ENCODE results near the gene OR2M2.

Gene OR2M2

DNA sequence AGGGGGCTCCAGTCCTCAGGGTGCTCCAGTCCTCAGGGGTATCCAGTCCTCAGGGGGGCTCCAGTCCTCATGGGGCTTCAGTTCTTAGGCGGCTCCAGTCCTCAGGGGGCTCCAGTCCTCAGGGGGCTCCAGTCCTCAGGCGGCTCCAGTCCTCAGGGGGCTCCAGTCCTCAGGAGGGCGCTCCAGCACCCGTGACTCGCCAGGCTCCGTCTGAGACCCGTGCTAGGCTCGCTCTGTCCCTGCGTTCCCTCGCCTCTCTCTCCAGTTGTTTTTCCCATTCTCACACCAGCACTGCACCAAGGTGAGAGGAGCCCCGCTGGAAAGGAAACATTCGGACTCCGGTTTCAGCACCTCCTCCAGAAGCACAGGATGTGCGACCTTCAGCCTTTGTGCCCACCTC is 9.4 kb upstream of the OR2M2 start:
- no peaks in the 10 kb centered on the region for H3K36me3 ChIP-seq (ENCODE audit: insufficient read depth, low read length)
- no peak overlapping the region for H3K27ac ChIP-seq (ENCODE audit: low read depth, low read length)
- H3K27me3 ChIP-seq (ENCODE audit: insufficient read depth, low read length): no peaks in the 10 kb centered on the region
- H2AFZ ChIP-seq (ENCODE audit: low read length, unreplicated experiment): no peak overlapping the region
- no peaks in the 10 kb centered on the region for H3K79me2 ChIP-seq (ENCODE audit: control insufficient read depth, insufficient read depth, low read length, unreplicated experiment)
- no peak overlapping the region for H3K4me3 ChIP-seq (ENCODE audit: low read depth, low read length)
- H3K4me1 ChIP-seq (ENCODE audit: control insufficient read depth, insufficient read depth, low read length, unreplicated experiment): no peaks in the 10 kb centered on the region

DNA sequence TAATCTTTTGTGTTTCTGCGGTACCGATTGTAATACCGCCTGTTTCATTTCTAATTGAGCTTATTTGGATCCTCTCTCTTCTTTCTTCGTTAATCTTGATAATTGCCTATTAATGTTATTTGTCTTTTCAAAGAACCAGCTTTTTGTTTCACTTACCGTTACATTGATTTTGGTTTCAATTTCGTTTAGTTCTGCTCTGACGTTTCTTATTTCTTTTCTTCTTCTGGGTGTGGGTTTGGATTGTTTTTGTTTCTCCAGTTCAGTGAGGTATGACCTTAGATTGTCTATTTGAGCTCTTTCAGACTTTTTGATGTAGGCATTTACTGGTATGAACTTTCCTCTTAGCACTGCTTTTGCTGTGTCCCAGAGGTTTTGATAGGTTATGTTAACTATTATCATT is 9.4 kb downstream of the OR2M2 start:
- H3K79me2 ChIP-seq (ENCODE audit: control insufficient read depth, insufficient read depth, low read length, unreplicated experiment): no peaks in the 10 kb centered on the region

DNA sequence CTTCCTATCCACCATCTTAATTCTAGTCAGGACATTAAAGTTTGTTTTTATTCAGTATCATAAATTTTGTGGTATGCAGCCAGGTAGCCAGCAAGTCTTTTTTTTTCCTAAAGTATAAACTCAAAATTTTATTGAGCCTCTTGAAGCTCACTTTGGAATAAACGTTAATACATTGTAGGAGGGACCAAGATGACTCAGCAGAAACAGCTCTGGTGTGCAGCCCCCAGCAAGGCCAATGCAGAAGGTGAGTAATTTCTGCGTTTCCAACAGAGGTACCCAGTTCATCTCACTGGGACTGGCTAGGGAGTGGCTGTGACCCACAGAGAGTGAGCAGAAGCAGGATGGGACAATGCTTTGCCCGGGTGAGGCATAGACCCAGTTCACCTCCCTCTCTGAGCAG is 12.7 kb downstream of the OR2M2 start:
- Histone ChIP-seq H3K4me1 (ENCODE audit: control insufficient read depth, insufficient read depth, low read length, unreplicated experiment) (no peaks in the 10 kb centered on the region), H3K27me3 (ENCODE audit: insufficient read depth, low read length) (no peaks in the 10 kb centered on the region), H3K36me3 (ENCODE audit: insufficient read depth, low read length) (no peaks in the 10 kb centered on the region), H3K79me2 (ENCODE audit: control insufficient read depth, insufficient read depth, low read length, unreplicated experiment) (no peaks in the 10 kb centered on the region), H2AFZ (ENCODE audit: low read length, unreplicated experiment) (no peak overlapping the region), H3K4me3 (ENCODE audit: low read depth, low read length) (no peak overlapping the region), H3K27ac (ENCODE audit: low read depth, low read length) (no peak overlapping the region)

More for the DNA sequence above, 9.4 kb downstream of the OR2M2 start:
- Histone ChIP-seq H3K27me3 (ENCODE audit: insufficient read depth, low read length) (no peaks in the 10 kb centered on the region), H3K4me1 (ENCODE audit: control insufficient read depth, insufficient read depth, low read length, unreplicated experiment) (no peaks in the 10 kb centered on the region), H3K36me3 (ENCODE audit: insufficient read depth, low read length) (no peaks in the 10 kb centered on the region), H3K4me3 (ENCODE audit: low read depth, low read length) (no peak overlapping the region), H3K27ac (ENCODE audit: low read depth, low read length) (no peak overlapping the region), H2AFZ (ENCODE audit: low read length, unreplicated experiment) (no peak overlapping the region)

DNA sequence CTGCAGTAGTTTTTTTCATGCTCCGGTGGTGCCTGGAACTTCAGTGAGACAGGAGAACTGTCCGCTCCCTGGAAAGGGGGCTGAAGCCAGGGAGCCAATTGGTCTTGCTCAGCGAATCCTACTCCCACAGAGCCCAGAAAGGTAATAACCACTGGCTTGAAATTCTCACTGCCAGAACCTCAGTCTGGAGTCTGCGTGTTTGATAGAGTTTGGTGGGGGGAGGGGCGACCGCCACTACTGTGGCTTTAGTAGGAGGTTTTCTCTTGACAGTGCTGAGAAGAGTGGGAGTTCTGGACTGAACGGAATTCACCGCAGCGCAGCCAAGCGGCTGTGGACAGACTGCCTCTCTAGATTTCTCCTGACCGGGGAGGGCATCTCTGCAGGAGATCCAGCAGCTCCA is 14.4 kb downstream of the OR2M2 start:
- Histone ChIP-seq H3K79me2 (ENCODE audit: control insufficient read depth, insufficient read depth, low read length, unreplicated experiment) (no peaks in the 10 kb centered on the region), H3K27ac (ENCODE audit: low read depth, low read length) (no peak overlapping the region), H3K27me3 (ENCODE audit: insufficient read depth, low read length) (no peaks in the 10 kb centered on the region), H3K36me3 (ENCODE audit: insufficient read depth, low read length) (no peaks in the 10 kb centered on the region), H3K4me3 (ENCODE audit: low read depth, low read length) (no peak overlapping the region), H3K4me1 (ENCODE audit: control insufficient read depth, insufficient read depth, low read length, unreplicated experiment) (no peaks in the 10 kb centered on the region), H2AFZ (ENCODE audit: low read length, unreplicated experiment) (no peak overlapping the region)

DNA sequence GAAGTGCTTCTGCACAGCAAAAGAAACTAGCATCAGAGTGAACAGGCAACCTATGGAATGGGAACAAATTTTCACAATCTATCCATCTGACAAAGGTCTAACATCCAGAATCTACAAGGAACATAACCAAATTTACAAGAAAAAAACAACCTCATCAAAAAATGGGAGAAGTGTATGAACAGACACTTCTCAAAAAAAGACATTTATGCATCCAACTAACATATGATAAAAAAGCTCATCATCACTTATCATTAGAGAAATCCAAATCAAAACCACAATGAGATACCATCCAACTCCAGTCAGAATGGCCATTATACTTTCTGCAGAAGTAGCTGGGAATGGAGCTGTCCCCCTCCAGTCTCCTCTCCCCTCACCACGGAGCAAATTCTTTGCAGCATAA is 19.5 kb downstream of the OR2M2 start:
- Histone ChIP-seq H3K4me3 (ENCODE audit: low read depth, low read length) (no peak overlapping the region), H3K4me1 (ENCODE audit: control insufficient read depth, insufficient read depth, low read length, unreplicated experiment) (no peaks in the 10 kb centered on the region), H2AFZ (ENCODE audit: low read length, unreplicated experiment) (no peak overlapping the region), H3K79me2 (ENCODE audit: control insufficient read depth, insufficient read depth, low read length, unreplicated experiment) (no peaks in the 10 kb centered on the region), H3K27ac (ENCODE audit: low read depth, low read length) (no peak overlapping the region), H3K27me3 (ENCODE audit: insufficient read depth, low read length) (no peaks in the 10 kb centered on the region), H3K36me3 (ENCODE audit: insufficient read depth, low read length) (no peaks in the 10 kb centered on the region)

DNA sequence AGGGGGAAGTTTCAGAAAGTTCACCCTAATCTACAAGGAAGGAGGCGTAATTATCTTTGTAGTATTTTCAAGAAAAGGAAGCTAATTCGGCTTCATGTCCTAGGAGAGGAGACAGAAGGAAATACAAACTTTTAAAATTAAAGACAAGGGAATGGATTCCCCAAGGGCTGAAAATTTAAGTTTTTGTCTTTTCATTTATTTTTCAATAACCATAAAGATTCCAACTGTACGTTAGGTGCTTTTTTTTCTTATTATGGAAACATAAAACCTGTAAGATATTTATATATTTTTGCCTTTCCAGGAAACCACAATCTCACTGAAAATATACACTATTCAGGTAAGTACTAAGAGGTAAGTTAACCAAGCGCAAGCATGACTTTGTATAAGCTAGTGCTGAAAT is 22.3 kb downstream of the OR2M2 start, which contains the start of gene OR2M3:
Gene OR2M3 (plus strand): TSS at position 301 of the 400 bp plus-strand sequence. CDS start 5,803 bp downstream, outside the sequence.
- H3K4me3 ChIP-seq (ENCODE audit: low read depth, low read length): no peak within 1 kb of the TSS
- no peak within 1 kb of the TSS for H2AFZ ChIP-seq (ENCODE audit: low read length, unreplicated experiment)
- no peaks in the 10 kb centered on the region for H3K36me3 ChIP-seq (ENCODE audit: insufficient read depth, low read length)
- H3K4me1 ChIP-seq (ENCODE audit: control insufficient read depth, insufficient read depth, low read length, unreplicated experiment): no peaks in the 10 kb centered on the region
- no peak within 1 kb of the TSS for H3K27ac ChIP-seq (ENCODE audit: low read depth, low read length)
- H3K79me2 ChIP-seq (ENCODE audit: control insufficient read depth, insufficient read depth, low read length, unreplicated experiment): no peaks in the 10 kb centered on the region
- H3K27me3 ChIP-seq (ENCODE audit: insufficient read depth, low read length): no peaks in the 10 kb centered on the region

DNA sequence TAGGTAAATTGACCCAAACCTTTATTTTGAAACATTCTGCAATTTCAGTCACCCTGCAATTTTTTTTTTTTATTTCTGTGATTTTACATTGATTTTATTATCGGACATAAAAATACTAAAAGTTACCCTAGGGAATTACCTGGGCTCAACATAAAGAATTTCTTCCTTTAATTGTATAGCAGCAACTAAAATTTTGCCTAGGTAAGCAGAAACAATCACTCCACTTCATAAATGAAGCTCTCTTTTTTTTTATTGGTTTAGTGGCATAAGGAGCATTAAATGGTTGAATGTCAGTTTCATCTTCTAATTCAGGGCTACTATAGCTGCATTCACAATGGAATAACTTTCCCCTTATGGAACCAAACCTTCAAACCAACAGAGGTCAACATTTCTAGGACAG is 41.3 kb downstream of the OR2M2 start:
- H3K79me2 ChIP-seq (ENCODE audit: control insufficient read depth, insufficient read depth, low read length, unreplicated experiment): no peaks in the 10 kb centered on the region
- H3K27me3 ChIP-seq (ENCODE audit: insufficient read depth, low read length): no peaks in the 10 kb centered on the region
- H3K36me3 ChIP-seq (ENCODE audit: insufficient read depth, low read length): no peaks in the 10 kb centered on the region
- no peak overlapping the region for H3K27ac ChIP-seq (ENCODE audit: low read depth, low read length)
- H3K4me3 ChIP-seq (ENCODE audit: low read depth, low read length): no peak overlapping the region
- H3K4me1 ChIP-seq (ENCODE audit: control insufficient read depth, insufficient read depth, low read length, unreplicated experiment): no peaks in the 10 kb centered on the region
- no peak overlapping the region for H2AFZ ChIP-seq (ENCODE audit: low read length, unreplicated experiment)

DNA sequence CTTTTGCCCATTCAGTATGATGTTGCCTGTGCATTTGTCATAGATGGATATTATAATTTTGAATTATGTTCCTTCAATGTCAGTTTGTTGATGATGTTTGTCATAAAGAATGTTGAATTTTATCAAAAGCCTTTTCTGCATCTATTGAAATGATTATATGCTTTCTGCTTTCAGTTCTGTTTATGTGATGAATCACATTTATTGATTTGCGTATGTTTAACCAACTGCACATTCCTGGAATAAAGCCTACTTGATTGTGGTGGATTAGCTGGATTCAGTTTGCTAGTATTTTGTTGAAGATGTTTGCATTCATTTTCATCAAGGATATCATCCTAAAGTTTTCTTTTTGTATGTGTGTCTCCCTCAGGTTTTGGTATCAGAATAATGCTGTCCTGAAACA is 50.9 kb downstream of the OR2M2 start:
- Histone ChIP-seq H3K27me3 (ENCODE audit: insufficient read depth, low read length) (no peaks in the 10 kb centered on the region), H3K36me3 (ENCODE audit: insufficient read depth, low read length) (no peaks in the 10 kb centered on the region), H2AFZ (ENCODE audit: low read length, unreplicated experiment) (no peak overlapping the region), H3K27ac (ENCODE audit: low read depth, low read length) (no peak overlapping the region), H3K4me3 (ENCODE audit: low read depth, low read length) (no peak overlapping the region), H3K4me1 (ENCODE audit: control insufficient read depth, insufficient read depth, low read length, unreplicated experiment) (no peaks in the 10 kb centered on the region), H3K79me2 (ENCODE audit: control insufficient read depth, insufficient read depth, low read length, unreplicated experiment) (no peaks in the 10 kb centered on the region)

DNA sequence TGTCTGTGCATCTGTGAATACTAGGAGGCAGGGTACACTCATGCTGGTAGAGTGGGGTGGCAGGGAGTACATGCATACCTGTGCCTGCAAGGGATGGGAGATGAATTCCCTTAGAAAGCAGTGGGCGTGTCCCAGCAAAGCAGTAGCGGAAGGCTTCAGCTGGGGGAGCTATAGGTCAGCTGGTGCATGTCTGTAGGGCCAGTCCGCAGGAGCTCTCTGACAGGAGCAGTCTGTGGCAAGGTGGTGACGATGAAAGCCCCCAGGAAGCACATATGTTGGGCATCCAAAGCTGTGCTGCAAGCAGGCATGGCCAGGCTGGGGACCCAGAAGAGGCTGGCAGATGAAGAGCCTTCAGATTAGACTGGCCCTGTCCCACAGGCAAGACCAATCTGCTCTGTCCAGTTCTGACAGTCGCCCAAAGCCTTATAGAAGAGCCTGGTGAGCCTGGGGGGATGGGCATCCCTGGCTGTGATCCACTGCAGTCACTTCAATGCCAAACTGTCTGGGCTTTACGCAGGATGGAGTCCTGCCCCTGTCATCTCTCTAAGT is 54.8 kb downstream of the OR2M2 start:
- no peaks in the 10 kb centered on the region for H3K4me1 ChIP-seq (ENCODE audit: control insufficient read depth, insufficient read depth, low read length, unreplicated experiment)
- no peak overlapping the region for H3K4me3 ChIP-seq (ENCODE audit: low read depth, low read length)
- H2AFZ ChIP-seq (ENCODE audit: low read length, unreplicated experiment): no peak overlapping the region
- H3K27me3 ChIP-seq (ENCODE audit: insufficient read depth, low read length): no peaks in the 10 kb centered on the region
- no peaks in the 10 kb centered on the region for H3K79me2 ChIP-seq (ENCODE audit: control insufficient read depth, insufficient read depth, low read length, unreplicated experiment)
- H3K36me3 ChIP-seq (ENCODE audit: insufficient read depth, low read length): no peaks in the 10 kb centered on the region
- no peak overlapping the region for H3K27ac ChIP-seq (ENCODE audit: low read depth, low read length)

Measured in ACC112 (cell line).